PC-9 (cell line): ENCODE results near the gene ARMC2.

Experiments used
- CTCF ChIP-seq: fragments of 200-600 bp; sonication (generic); conservative IDR thresholded peaks from 2 replicates; pipeline ENCODE4 v1.6.1; 2017; ENCODE audit warnings: mixed run types, antibody characterized with exemption, mild to moderate bottlenecking, moderate library complexity
- EZH2 ChIP-seq: fragments of 200-600 bp; sonication (generic); IDR thresholded peaks from 2 replicates; pipeline ENCODE4 v1.8.0; 2017; ENCODE audit warnings: antibody characterized with exemption, low read depth

GRCh38 chr6:109023356-109023925 is 175.2 kb downstream of the ARMC2 start:
- TF ChIP-seq CTCF (no peak), EZH2 (no peak)
